Omental fat pad (tissue), 4 donors: ENCODE measurements around the gene PATJ. TPM values are rescaled to one million over a fixed set of nuclear protein-coding genes. Genes with fewer than 3 reads are reported as not detected.
"Not testable (repeated sequence)": the region's sequence is repeated elsewhere in the genome, so short reads cannot be mapped to it uniquely, and the experiment has no call there.

Source experiments
- ATAC-seq: fragments of 150-250 bp; one replicate; pipeline ENCODE4 v1.9.1; 2016; ENCODE audit warnings: mild to moderate bottlenecking, moderate library complexity; ENCODE audit not compliant: low FRiP score
- DNase-seq: peaks from one replicate; pipeline ENCODE4 v3.0.0-alpha.2; 2019; ENCODE audit warnings: low spot score
- total RNA-seq, 4 donors: library from RNA; depleted of rRNA; stranded (reverse); fragments of >200 nt; gene quantifications; one replicate each; pipeline ENCODE4 v1.1.0, GENCODE V29; 2016
- TF ChIP-seq, protein P1 (sequence below), 3 donors: fragments of 450-650 bp; IDR thresholded peaks; one replicate each; pipeline ENCODE4 v1.5.1; 2016 to 2017; ENCODE audit warnings: antibody characterized with exemption in 3 of 3, mild to moderate bottlenecking in 3 of 3, moderate library complexity in 2 of 3

Gene PATJ
- total RNA-seq, 4 donors from 2014 or later: 12.1 to 31.4 (median 20.0) TPM

DNA sequence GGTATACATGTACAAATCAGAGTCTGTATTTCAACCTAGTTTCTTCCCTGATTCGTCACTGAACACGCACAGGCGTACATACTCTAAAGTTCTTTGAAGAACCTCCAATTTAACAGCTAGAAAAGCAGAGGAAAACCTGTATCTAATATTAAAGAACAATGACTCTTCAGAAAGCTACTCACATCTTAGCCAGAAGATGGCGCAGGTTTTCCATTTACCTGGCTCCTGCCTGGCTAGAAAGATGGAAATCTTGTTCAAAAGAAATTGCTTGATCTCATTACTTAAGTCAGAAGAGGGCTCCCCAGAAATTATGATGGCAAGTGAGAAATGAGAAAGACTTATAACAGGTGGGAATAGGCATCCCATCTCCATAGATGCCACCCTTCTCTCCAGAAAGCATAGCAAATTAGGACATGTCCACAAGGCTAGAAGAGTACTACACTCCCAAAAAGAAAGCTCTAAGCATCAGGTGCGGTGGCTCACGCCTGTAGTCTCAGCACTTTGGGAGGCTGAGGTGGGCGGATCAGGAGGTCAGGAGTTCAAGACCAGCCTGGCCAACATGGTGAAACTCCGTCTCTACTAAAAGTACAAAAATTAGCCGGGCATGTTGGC lies 433.4 kb downstream of the PATJ start:
- DNase-seq (no peak), ATAC-seq (no peak)
- TF ChIP-seq, protein P1, sequence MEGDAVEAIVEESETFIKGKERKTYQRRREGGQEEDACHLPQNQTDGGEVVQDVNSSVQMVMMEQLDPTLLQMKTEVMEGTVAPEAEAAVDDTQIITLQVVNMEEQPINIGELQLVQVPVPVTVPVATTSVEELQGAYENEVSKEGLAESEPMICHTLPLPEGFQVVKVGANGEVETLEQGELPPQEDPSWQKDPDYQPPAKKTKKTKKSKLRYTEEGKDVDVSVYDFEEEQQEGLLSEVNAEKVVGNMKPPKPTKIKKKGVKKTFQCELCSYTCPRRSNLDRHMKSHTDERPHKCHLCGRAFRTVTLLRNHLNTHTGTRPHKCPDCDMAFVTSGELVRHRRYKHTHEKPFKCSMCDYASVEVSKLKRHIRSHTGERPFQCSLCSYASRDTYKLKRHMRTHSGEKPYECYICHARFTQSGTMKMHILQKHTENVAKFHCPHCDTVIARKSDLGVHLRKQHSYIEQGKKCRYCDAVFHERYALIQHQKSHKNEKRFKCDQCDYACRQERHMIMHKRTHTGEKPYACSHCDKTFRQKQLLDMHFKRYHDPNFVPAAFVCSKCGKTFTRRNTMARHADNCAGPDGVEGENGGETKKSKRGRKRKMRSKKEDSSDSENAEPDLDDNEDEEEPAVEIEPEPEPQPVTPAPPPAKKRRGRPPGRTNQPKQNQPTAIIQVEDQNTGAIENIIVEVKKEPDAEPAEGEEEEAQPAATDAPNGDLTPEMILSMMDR (IDR thresholded peaks at IDR 0.05): peak in 1 of 3 donors; percentile 43

DNA sequence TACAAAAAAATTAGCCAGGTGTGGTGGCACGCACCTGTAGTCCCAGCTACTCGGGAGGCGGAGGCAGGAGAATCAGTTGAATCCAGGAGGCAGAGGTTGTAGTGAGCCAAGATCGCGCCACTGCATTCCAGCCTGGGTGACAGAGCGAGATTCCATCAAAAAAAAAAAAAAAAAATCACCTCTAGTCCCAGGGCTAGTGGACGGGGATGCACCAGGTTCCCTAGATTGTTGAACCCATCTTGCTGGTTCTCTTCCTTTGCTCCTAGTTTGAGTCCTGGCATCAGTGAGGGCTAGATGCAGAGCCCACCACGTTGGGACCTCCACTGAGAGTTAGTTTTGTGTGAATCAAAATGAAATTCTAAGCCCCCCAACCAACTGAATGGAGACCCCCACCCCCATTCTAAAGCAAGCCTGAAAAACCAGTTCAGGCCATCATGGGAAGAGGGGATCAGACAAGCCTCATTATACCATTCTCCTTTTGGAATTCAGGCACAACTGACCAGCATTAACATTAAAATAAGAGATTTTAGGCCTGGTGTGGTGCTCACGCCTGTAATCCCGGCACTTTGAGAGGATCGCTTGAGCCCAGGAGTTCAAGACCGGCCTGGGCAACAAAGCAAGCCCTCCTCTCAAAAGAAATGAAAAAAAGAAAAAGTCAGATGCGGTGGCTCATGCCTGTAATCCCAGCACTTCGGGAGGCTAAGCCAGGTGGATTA lies 434.5 kb downstream of the PATJ start:
- ATAC-seq (no peak), DNase-seq (no peak)
- TF ChIP-seq, protein P1 (IDR thresholded peaks at IDR 0.05): no peak

DNA sequence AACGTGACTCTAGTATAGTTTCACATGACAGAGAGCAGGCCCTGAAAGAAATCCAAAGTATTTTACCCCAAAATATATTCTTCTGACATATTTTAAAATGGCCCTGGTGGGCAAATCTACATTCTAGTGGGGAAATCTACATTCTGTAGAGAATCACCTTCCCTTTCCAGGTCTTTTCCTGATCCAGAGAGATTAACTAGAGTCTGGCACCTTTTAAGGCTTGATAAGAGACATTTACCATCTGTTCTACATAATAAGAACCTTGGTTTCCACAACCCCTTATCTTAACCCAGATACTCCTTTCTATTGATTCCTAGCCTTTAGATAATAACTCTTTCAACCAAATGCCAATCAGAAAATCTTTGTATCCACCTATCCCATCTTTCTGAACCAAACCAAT lies 435.3 kb downstream of the PATJ start:
- no peak for ATAC-seq
- TF ChIP-seq, protein P1 (IDR thresholded peaks at IDR 0.05): no peak
- no peak for DNase-seq

DNA sequence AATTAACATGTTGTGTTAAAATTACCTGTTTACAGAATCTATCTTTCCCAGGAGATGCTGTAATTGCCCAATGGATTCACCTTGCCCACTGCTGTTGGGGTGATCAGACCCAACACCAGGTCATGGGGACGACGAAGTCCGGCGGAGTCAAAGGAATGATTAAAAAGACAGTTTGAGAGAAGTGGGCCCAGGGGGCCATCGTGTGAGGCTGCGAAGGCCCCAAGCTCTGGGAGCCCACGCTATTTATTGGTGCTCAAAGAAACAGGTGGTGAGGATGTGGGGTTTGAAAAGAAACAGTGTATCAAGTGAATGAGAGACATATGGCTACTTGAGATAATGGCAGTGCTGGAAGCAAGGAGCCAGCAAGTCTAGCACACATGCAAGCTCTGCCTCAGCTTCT lies 436.1 kb downstream of the PATJ start:
- DNase-seq: no peak
- no peak for ATAC-seq
- TF ChIP-seq, protein P1 (IDR thresholded peaks at IDR 0.05): no peak

DNA sequence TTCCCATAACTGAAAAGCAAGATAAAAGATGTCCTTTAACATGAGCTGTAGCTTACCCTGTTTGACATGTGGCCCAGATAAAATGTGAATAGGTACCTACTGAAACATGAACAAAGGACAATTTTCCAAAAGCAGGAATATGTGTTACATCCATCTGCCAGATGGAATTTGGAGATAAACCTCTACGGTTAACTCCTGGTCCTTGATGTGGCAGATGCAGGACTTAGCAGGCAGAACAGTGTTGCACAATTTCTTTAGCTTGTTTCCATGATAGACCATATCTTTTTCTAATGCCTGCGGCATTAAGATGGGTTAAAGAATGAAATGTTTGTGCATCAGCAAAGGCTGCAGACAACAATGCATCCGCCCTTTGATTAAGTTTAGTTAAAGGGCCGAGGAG lies 437.8 kb downstream of the PATJ start:
- ATAC-seq, DNase-seq: not testable (repeated sequence)

DNA sequence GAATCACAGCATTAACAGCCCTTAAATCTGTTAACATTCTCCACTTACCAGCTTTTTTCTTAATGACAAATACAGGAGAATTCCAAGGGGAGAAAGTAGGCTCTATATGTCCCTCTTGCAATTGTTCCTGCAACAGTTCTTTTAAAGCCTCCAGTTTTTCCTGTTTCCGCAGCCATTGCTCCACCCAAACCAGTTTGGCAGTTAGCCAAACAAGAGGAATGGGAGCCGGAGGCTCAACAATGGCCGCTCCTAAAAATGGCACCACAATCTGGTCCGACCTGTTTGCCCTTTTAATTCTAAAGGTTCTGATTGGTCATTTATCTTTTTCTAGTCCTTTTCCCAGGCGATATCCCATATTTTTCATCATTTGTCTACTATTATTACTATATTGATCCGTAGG lies 438.4 kb downstream of the PATJ start:
- no peak for ATAC-seq
- TF ChIP-seq, protein P1 (IDR thresholded peaks at IDR 0.05): no peak
- DNase-seq: no peak

DNA sequence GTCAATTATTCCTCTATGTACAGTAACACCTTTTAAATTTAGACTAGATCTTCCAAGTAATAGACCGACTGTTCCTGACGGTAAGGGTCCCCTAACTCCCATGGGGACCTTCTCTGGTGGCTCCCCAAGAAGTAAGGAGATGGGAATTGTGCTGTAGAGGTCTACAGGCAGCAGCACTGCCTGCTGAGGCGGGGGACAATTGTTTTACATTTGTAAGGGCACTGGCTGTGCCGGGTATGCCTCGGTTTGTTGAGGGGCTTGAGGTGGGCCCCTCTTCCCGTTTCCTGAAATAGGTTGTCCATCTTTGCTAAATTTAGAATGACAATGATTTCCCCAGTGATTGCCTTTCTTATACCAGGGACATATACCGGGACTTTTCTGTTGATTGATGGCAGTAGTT lies 439.3 kb downstream of the PATJ start:
- TF ChIP-seq, protein P1 (IDR thresholded peaks at IDR 0.05): no peak
- ATAC-seq (no peak), DNase-seq (no peak)

DNA sequence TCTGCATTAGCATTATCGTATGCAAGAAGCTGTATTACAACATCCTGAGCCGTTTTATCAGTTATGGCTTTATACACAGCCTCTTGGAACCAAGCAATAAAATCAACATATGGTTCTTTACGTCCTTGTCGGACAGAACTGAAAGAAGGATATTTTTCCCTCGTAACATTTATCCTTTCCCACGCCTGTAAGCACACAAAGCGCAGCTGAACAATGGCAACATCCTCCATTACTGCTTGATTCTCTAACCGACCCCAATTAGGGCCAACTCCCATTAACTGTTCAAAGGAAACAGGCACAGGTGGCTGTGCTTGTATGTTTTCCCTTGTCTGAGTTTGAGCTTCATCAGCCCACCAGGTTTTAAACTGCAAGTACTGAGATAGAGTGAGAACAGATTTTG lies 439.9 kb downstream of the PATJ start:
- ATAC-seq, DNase-seq: not testable (repeated sequence)

DNA sequence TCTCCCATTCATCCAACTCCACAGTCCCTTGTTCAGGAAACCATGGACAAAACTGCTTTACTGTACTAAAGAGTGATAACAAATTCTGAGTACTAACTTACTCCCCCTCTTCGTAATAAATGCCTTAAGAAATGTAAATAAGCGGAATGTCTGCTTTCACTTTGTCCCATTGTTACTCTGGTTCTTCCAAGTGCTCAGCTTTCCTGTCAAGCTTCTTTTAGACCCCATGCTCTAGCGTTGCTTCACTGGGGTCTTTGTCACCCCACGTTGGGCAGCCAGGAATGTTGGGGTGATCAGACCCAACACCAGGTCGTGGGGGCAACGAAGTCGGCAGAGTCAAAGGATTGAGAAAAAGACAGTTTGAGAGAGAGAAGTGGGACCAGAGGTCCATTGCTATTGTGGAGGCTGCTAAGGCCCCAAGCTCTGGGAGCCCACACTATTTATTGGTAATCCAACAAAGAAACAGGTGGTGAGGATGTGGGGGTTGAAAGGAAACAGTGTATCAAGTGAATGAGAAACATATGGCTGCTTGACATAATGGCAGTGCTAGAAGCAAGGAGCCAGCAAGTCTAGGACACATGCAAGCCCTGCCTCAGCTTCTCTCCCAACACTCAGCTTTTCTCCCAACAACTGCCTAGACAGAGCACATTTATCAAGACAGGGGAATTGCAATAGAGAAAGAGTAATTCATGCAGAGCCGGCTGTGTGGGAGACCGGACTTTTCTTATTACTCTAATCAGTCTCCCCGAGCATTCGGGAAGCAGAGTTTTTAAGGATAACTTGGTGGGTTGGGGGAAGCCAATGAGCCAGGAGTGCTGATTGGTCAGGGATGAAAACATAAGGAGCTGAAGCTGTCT lies 441.1 kb downstream of the PATJ start:
- DNase-seq, ATAC-seq: not testable (repeated sequence)
